IPS-20b (cell line): ENCODE results near the gene RAI14.
A peak's percentile ranks its signal among the peaks of the same experiment; 100 is the strongest.

Source experiments
- H3K27ac ChIP-seq: one replicate; pipeline ENCODE4 v1.5.1; 2013; ENCODE audit warnings: low read length
- H3K27me3 ChIP-seq: 2 replicates; pipeline ENCODE4 v1.6.1; 2013; ENCODE audit warnings: mild to moderate bottlenecking, low read length, inconsistent platforms; ENCODE audit not compliant: insufficient read depth
- H3K36me3 ChIP-seq: 2 replicates; pipeline ENCODE4 v1.6.1; 2013; ENCODE audit warnings: low read depth, mild to moderate bottlenecking, inconsistent platforms, low read length, moderate library complexity; ENCODE audit not compliant: insufficient read depth
- H3K4me1 ChIP-seq: 2 replicates; pipeline ENCODE4 v1.6.1; 2013; ENCODE audit warnings: mild to moderate bottlenecking, control low read depth, inconsistent platforms, low read length, moderate library complexity; ENCODE audit not compliant: insufficient read depth
- H3K4me3 ChIP-seq: 2 replicates; pipeline ENCODE4 v1.5.1; 2013; ENCODE audit warnings: mild to moderate bottlenecking, low read length, inconsistent platforms
- H3K9ac ChIP-seq: 2 replicates; pipeline ENCODE4 v1.6.1; 2013; ENCODE audit warnings: low read depth, mild to moderate bottlenecking, inconsistent platforms, low read length, moderate library complexity
- H3K9me3 ChIP-seq: 2 replicates; pipeline ENCODE4 v1.6.1; 2013; ENCODE audit warnings: mild to moderate bottlenecking, low read depth, low read length, inconsistent platforms; ENCODE audit not compliant: insufficient read depth

RAI14 gene

GRCh38 chr5:34833976-34834793 is 178.1 kb downstream of the RAI14 start:
- no peak overlapping the region for H3K4me3 ChIP-seq
- no peaks in the 10 kb centered on the region for H3K27me3 ChIP-seq
- H3K27ac ChIP-seq, result no peak overlapping the region
- H3K9ac ChIP-seq, result no peak overlapping the region
- H3K9me3 ChIP-seq, result 0 out of 2 replicates have a peak, but pooled peaks cover 4% of the 10 kb centered on the region
- peaks cover 4% of the 10 kb centered on the region; the same call in 1 of the 2 replicates for H3K4me1 ChIP-seq
- peaks cover 46% of the 10 kb centered on the region for H3K36me3 ChIP-seq

- no peaks in the 10 kb centered on the region for H3K27me3 ChIP-seq
- H3K27ac ChIP-seq, result no peak overlapping the region
- peaks cover 4% of the 10 kb centered on the region; the same call in 1 of the 2 replicates for H3K4me1 ChIP-seq
- H3K9ac ChIP-seq, result no peak overlapping the region
- peaks cover 40% of the 10 kb centered on the region for H3K36me3 ChIP-seq
- H3K4me3 ChIP-seq, result no peak overlapping the region
- 0 out of 2 replicates have a peak, but pooled peaks cover 4% of the 10 kb centered on the region for H3K9me3 ChIP-seq
These were observed 178.6 kb downstream of the RAI14 start for GRCh38 chr5:34834794-34835089.

- Histone ChIP-seq H3K4me3 (no peak overlapping the region), H3K27ac (no peak overlapping the region), H3K9ac (no peak overlapping the region), H3K27me3 (no peaks in the 10 kb centered on the region), H3K9me3 (0 out of 2 replicates have a peak, but pooled peaks cover 4% of the 10 kb centered on the region), H3K4me1 (peaks cover 4% of the 10 kb centered on the region; the same call in 1 of the 2 replicates), H3K36me3 (peaks cover 31% of the 10 kb centered on the region)
These were observed 179.5 kb downstream of the RAI14 start for GRCh38 chr5:34835664-34836063.

- H3K36me3 ChIP-seq, result no peaks in the 10 kb centered on the region
- H3K4me1 ChIP-seq, result peaks cover 4% of the 10 kb centered on the region; the same call in 1 of the 2 replicates
- peak within 1 kb of the TSS; percentile 21 for H3K27ac ChIP-seq
- peaks cover 11% of the 10 kb centered on the region; the same call in 1 of the 2 replicates for H3K9me3 ChIP-seq
- H3K4me3 ChIP-seq, result peak within 1 kb of the TSS; percentile 95
- no peaks in the 10 kb centered on the region for H3K27me3 ChIP-seq
- H3K9ac ChIP-seq, result peak within 1 kb of the TSS; percentile 90
These were observed 182.9 kb downstream of the RAI14 start, which contains the start of gene TTC23L for GRCh38 chr5:34838785-34839714. TSS of gene TTC23L (plus strand) at chr5:34839164. CDS start at chr5:34840672, 1,508 bp downstream.

GRCh38 chr5:34841816-34842215 is 185.7 kb downstream of the RAI14 start:
- Histone ChIP-seq H3K4me3 (no peak overlapping the region), H3K27ac (no peak overlapping the region), H3K36me3 (no peaks in the 10 kb centered on the region), H3K9me3 (peaks cover 7% of the 10 kb centered on the region; the same call in 1 of the 2 replicates), H3K9ac (no peak overlapping the region), H3K27me3 (no peaks in the 10 kb centered on the region), H3K4me1 (peaks cover 9% of the 10 kb centered on the region; the same call in 1 of the 2 replicates)

- Histone ChIP-seq H3K27ac (no peak overlapping the region), H3K9ac (no peak overlapping the region), H3K4me1 (peaks cover 9% of the 10 kb centered on the region; the same call in 1 of the 2 replicates), H3K4me3 (no peak overlapping the region), H3K9me3 (peaks cover 7% of the 10 kb centered on the region; the same call in 1 of the 2 replicates), H3K36me3 (no peaks in the 10 kb centered on the region), H3K27me3 (no peaks in the 10 kb centered on the region)
These were observed 186.4 kb downstream of the RAI14 start for GRCh38 chr5:34842554-34842953.

- Histone ChIP-seq H3K9me3 (peaks cover 7% of the 10 kb centered on the region; the same call in 1 of the 2 replicates), H3K9ac (no peak overlapping the region), H3K4me1 (peaks cover 5% of the 10 kb centered on the region; the same call in 1 of the 2 replicates), H3K27ac (no peak overlapping the region), H3K27me3 (no peaks in the 10 kb centered on the region), H3K36me3 (no peaks in the 10 kb centered on the region), H3K4me3 (no peak overlapping the region)
These were observed 187.4 kb downstream of the RAI14 start for GRCh38 chr5:34843497-34843896.

- Histone ChIP-seq H3K9me3 (peaks cover 7% of the 10 kb centered on the region; the same call in 1 of the 2 replicates), H3K36me3 (no peaks in the 10 kb centered on the region), H3K4me1 (peaks cover 4% of the 10 kb centered on the region; the same call in 1 of the 2 replicates), H3K4me3 (no peak overlapping the region), H3K27me3 (no peaks in the 10 kb centered on the region), H3K27ac (no peak overlapping the region), H3K9ac (no peak overlapping the region)
These were observed 188.0 kb downstream of the RAI14 start for GRCh38 chr5:34844106-34844505.

GRCh38 chr5:34844999-34845398 is 188.9 kb downstream of the RAI14 start:
- Histone ChIP-seq H3K4me1 (peaks cover 4% of the 10 kb centered on the region; the same call in 1 of the 2 replicates), H3K9ac (no peak overlapping the region), H3K4me3 (no peak overlapping the region), H3K27me3 (no peaks in the 10 kb centered on the region), H3K9me3 (peaks cover 7% of the 10 kb centered on the region; the same call in 1 of the 2 replicates), H3K27ac (no peak overlapping the region), H3K36me3 (no peaks in the 10 kb centered on the region)

- H3K9me3 ChIP-seq, result peaks cover 7% of the 10 kb centered on the region; the same call in 1 of the 2 replicates
- no peak overlapping the region for H3K27ac ChIP-seq
- H3K4me1 ChIP-seq, result peaks cover 4% of the 10 kb centered on the region; the same call in 1 of the 2 replicates
- H3K4me3 ChIP-seq, result no peak overlapping the region
- no peak overlapping the region for H3K9ac ChIP-seq
- no peaks in the 10 kb centered on the region for H3K27me3 ChIP-seq
- H3K36me3 ChIP-seq, result no peaks in the 10 kb centered on the region
These were observed 190.9 kb downstream of the RAI14 start for GRCh38 chr5:34847056-34847455.

- H3K9ac ChIP-seq, result no peak overlapping the region
- H3K4me3 ChIP-seq, result no peak overlapping the region
- H3K27ac ChIP-seq, result no peak overlapping the region
- H3K27me3 ChIP-seq, result no peaks in the 10 kb centered on the region
- 0 out of 2 replicates have a peak, but pooled peaks cover 3% of the 10 kb centered on the region for H3K9me3 ChIP-seq
- H3K4me1 ChIP-seq, result peaks cover 4% of the 10 kb centered on the region; the same call in 1 of the 2 replicates
- no peaks in the 10 kb centered on the region for H3K36me3 ChIP-seq
These were observed 191.4 kb downstream of the RAI14 start for GRCh38 chr5:34847552-34847951.
